ACC112 (cell line): ENCODE data around the gene TSPAN31.
A peak's percentile ranks its signal among the peaks of the same experiment; 100 is the strongest.

Experiments
- H2AFZ ChIP-seq: fragments of 200-600 bp; sonication (generic); one replicate; pipeline ENCODE4 v1.6.0; 2017; ENCODE audit warnings: antibody characterized with exemption, low read length; ENCODE audit not compliant: unreplicated experiment
- H3K27ac ChIP-seq: fragments of 200-600 bp; sonication (generic); 2 replicates; pipeline ENCODE4 v1.5.1; 2014; ENCODE audit warnings: low read depth, mild to moderate bottlenecking, antibody characterized with exemption, low read length, moderate library complexity
- H3K27me3 ChIP-seq: fragments of 200-600 bp; sonication (generic); 2 replicates; pipeline ENCODE4 v1.6.1; 2014; ENCODE audit warnings: mild to moderate bottlenecking, antibody characterized with exemption, low read length, moderate library complexity, mixed read lengths; ENCODE audit not compliant: insufficient read depth
- H3K36me3 ChIP-seq: fragments of 200-600 bp; sonication (generic); 2 replicates; pipeline ENCODE4 v1.6.1; 2016; ENCODE audit warnings: mild to moderate bottlenecking, antibody characterized with exemption, low read length, moderate library complexity, mixed read lengths; ENCODE audit not compliant: insufficient read depth
- H3K4me1 ChIP-seq: fragments of 200-600 bp; sonication (generic); one replicate; pipeline ENCODE4 v1.6.1; 2016; ENCODE audit warnings: low read length, mixed read lengths; ENCODE audit not compliant: insufficient read depth, unreplicated experiment, control insufficient read depth
- H3K4me3 ChIP-seq: fragments of 200-600 bp; sonication (generic); 2 replicates; pipeline ENCODE4 v1.5.1; 2014; ENCODE audit warnings: mild to moderate bottlenecking, low read depth, low read length
- H3K79me2 ChIP-seq: fragments of 200-600 bp; sonication (generic); one replicate; pipeline ENCODE4 v1.6.0; 2016; ENCODE audit warnings: low read length; ENCODE audit not compliant: control insufficient read depth, unreplicated experiment, insufficient read depth

Gene TSPAN31

DNA sequence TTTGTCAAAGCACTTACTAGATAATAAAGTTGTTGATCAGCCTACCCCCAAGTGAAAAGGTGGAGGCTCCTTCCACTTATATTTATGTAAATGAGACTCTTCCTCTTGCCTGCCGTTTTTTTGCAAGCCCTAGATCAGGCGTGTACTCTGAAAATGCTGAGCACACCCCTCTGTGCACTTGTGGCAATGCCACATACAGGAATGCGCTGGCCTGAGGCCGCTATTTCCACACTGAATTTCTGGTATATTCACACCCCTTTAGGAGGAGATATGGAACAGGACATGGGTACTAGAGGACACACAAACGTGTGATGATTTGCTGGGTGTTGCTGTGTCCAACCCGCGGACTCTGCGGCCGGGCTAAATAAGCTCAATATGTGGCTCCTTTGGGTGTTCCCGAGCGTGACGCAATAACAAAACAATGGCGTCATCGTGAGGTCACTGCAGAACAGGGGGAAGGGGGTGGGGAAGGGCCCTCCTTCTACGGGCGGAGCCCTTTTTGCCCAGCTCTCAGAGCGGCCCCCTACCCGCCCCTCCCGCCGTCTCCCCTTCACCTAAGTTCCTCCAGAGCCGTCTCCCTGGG lies 554 bp upstream of the TSPAN31 start:
- Histone ChIP-seq H3K27me3 (peaks cover 20% of the 10 kb centered on the region), H3K79me2 (peaks cover 3% of the 10 kb centered on the region), H3K4me3 (peak overlapping the region; percentile 96), H3K36me3 (peaks cover 20% of the 10 kb centered on the region; the same call in 1 of the 2 replicates), H2AFZ (no peak overlapping the region), H3K27ac (peak overlapping the region; percentile 88), H3K4me1 (no peaks in the 10 kb centered on the region)

DNA sequence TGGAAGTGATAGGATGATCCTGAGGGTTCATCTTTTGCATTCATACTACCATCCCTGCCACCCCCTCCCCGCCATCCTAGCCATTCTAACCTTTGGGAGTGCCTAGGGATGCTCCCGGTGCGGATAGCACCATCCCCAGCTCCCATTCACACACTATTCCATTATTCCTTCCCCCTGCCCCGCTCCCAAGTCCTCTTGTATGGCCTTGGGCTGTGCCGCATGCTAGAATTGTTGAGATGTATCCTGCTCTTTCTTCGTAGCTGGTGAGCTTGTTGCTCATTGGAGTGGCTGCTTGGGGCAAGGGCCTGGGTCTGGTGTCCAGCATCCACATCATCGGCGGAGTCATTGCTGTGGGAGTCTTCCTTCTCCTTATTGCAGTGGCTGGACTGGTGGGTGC lies 644 bp downstream of the TSPAN31 start:
- Histone ChIP-seq H3K27me3 (peaks cover 8% of the 10 kb centered on the region), H3K4me1 (peaks cover under 1% of the 10 kb centered on the region), H3K36me3 (peaks cover 25% of the 10 kb centered on the region), H2AFZ (peak overlapping the region; percentile 71), H3K79me2 (peaks cover 12% of the 10 kb centered on the region), H3K27ac (peak overlapping the region; percentile 88), H3K4me3 (peak overlapping the region; percentile 96)

DNA sequence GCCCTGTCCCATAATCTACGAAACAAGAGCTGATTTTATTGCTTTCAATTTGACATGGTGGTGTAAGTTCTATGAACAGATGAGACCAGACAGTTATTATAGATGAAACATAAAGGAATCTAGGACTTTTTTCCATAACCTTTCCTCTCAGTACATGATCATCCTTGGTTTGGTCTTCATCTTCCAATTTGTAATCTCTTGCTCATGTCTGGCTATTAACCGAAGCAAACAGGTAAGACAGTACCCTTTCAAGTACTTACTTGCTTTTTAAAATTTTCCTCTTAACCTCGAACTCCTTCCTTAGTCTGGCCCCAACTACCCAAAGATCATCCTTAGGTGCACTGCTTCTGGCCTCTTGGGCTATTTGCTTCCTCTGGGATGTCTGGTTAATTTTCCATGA lies 1.2 kb downstream of the TSPAN31 start:
- Histone ChIP-seq H3K4me3 (peak overlapping the region; percentile 96), H3K79me2 (peaks cover 17% of the 10 kb centered on the region), H3K4me1 (peaks cover 6% of the 10 kb centered on the region), H3K27ac (no peak overlapping the region), H3K36me3 (peaks cover 29% of the 10 kb centered on the region), H2AFZ (no peak overlapping the region), H3K27me3 (peaks cover 3% of the 10 kb centered on the region)

DNA sequence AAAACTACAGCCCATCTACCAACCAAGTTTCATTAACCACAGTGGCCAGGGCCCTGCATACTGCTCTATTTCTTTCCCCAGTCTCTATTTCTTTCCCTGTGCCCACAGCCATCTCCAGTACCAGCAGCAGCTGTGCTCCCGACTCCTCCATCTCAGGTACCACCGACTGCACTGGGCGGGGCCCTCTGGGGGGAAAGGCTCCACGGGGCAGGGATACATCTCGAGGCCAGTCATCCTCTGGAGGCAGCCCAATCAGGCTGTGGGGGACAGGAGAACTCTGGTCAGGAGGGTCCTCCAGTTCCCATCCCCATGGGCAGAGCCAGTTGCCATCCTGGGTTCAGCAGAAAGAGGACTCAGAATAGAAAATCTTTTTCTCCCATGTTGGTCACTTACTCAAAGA lies 4.2 kb downstream of the TSPAN31 start:
- H3K4me3 ChIP-seq = no peak overlapping the region
- H3K4me1 ChIP-seq = peaks cover 13% of the 10 kb centered on the region
- peaks cover 29% of the 10 kb centered on the region for H3K36me3 ChIP-seq
- peaks cover 8% of the 10 kb centered on the region for H3K27me3 ChIP-seq
- H3K79me2 ChIP-seq = peaks cover 28% of the 10 kb centered on the region
- no peak overlapping the region for H2AFZ ChIP-seq
- H3K27ac ChIP-seq = no peak overlapping the region

DNA sequence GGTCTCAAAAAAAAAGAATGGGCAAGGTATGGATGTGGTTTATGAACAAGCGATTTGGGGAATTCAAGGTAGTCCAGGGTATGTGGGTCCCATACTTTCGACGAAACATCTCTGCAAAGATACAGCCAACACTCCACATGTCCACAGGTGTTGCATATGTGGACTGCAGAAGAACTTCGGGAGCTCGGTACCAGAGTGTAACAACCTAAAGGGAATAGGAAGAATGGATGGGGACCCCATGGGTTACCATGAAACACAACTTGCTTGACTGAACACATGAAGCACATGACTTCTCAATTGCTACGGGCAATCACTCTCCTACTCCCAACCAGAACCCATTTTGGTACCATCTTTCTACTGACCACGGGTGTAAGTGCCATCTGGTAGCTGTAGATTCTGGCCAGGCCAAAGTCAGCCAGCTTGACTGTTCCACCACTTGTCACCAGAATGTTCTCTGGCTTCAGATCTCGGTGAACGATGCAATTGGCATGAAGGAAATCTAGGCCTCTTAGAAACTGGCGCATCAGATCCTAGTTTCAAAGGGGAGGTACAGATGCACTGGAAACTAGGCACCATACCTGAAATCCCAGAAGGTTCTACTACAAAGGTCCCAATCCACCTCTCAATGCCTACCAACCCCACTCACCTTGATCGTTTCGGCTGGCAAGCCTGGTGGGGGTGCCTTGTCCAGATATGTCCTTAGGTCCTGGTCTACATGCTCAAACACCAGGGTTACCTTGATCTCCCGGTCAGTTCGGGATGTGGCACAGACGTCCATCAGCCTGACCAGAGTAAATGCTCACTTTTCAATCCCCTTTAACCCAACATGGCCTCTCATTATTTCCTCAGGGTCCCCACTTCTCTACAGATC lies 6.0 kb downstream of the TSPAN31 start:
- Histone ChIP-seq H3K36me3 (peaks cover 28% of the 10 kb centered on the region), H3K27me3 (peaks cover 17% of the 10 kb centered on the region)

DNA sequence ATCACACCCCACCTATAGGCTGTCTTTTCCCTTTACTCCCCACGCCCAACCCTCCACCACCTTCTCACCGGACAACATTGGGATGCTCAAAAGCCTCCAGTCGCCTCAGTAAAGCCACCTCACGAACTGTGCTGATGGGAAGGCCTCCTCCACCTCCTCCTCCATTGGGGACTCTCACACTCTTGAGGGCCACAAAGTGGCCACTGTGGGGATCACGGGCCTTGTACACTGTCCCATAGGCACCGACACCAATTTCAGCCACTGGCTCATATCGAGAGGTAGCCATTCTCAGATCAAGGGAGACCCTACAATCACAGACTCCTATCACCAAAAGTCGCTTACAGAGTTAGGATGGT lies 6.6 kb downstream of the TSPAN31 start:
- Histone ChIP-seq H3K4me3 (peak overlapping the region; percentile 93), H3K79me2 (peaks cover 28% of the 10 kb centered on the region), H3K27me3 (peaks cover 23% of the 10 kb centered on the region), H3K4me1 (peaks cover 13% of the 10 kb centered on the region), H2AFZ (no peak overlapping the region), H3K27ac (peak overlapping the region; percentile 80), H3K36me3 (peaks cover 22% of the 10 kb centered on the region)

More for the DNA sequence above, 6.0 kb downstream of the TSPAN31 start:
- Histone ChIP-seq H2AFZ (no peak overlapping the region), H3K27ac (peak overlapping the region; percentile 80; the same call in 1 of the 2 replicates), H3K4me3 (peak overlapping the region; percentile 93), H3K4me1 (peaks cover 13% of the 10 kb centered on the region), H3K79me2 (peaks cover 28% of the 10 kb centered on the region)

DNA sequence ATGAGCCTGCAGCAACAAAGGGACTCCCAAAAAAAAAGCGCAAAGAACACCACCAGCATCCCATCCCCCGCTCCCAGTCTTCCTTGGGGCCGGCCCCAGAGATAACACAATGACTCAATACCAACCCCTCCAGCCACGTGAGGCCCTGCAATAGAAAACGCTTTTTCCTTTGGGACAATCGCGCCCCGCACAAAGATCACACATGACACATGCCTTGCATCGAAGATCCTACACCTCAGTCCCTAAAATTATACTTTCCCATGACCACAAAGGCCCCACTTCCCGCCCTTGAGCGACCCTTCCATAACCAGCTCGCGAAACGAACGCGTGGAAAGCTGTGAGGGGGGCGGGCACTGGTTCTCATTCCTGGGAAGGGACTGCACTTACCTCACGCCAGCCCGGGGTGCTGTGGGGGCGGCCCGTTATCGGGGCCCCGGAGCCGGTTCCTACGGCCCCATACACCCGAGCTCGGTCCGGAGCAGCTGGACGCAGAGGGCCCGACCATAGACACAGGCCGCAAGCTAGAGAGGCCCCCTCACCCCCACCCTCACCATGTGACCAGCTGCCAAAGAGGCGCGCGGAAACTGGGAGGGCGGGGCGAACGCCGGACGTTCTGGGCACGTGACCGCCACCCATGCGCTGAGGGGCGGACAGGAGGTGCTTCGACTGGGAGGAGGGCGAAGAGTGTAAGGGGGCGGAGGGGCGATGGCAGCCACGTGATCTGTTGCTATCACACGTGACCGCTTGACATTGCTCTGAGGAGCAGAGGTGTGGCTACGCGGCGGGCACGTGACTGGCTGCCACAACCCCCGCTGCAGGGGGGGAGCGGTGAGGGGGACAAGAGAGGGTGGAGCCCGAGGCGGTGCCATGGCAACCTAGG lies 7.2 kb downstream of the TSPAN31 start, which contains the start of gene CDK4:
CDK4 (minus strand) TSS at position 523 of the 880 bp plus-strand sequence. CDS start 593 bp downstream, outside the sequence.
- Histone ChIP-seq H3K4me3 (peak within 1 kb of the TSS; percentile 93), H3K36me3 (peaks cover 20% of the 10 kb centered on the region), H3K27ac (peak within 1 kb of the TSS; percentile 80), H3K4me1 (peaks cover 13% of the 10 kb centered on the region), H3K79me2 (peaks cover 28% of the 10 kb centered on the region), H2AFZ (peak within 1 kb of the TSS; percentile 70), H3K27me3 (peaks cover 29% of the 10 kb centered on the region)

DNA sequence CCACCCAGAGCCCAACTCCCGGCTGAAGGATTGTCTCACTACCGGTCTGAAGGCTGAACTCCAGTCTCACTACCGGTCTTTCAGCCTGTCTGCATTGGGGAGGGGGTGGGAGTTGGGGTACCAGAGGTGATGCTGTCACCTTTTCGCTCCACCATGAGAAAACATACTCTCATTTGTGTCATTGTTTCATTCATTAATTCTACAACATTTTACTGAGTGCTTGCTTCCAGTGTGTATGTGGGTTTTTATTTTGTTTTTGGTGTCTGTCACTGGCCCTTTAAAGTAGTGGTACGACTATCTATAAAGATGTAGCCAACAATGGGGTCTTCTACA lies 7.8 kb downstream of the TSPAN31 start:
- 0 out of 2 replicates have a peak overlapping the region, but pooled peaks have one; percentile 14 for H3K27ac ChIP-seq
- peaks cover 28% of the 10 kb centered on the region for H3K79me2 ChIP-seq
- H2AFZ ChIP-seq = peak overlapping the region; percentile 70

DNA sequence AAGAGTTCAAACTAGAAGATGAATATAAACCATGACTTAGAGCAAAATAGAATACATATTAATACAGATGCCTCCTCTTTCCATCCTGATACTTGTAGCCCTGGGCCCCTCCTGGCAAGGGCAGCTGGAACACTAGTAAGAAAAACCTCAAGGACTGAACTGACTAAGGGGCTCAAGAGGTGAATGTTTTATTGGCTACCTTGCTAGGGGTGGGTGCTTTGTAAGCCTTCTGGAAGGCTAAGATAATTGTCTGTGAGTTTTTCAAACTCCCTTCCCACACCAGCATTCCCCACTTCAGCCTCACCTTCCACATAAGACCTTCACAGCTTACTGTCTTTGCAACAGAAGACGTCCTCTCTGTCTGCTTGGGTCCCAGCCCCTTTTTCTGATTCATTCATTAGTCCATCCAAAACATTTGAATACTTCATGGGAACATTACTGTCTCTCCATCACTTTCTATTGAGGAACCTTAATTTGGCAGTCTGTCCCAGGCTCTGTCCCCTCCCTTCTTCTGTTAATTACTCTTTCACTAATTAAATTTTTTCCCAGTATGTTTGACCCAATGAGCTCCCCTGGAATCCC lies 9.0 kb downstream of the TSPAN31 start:
- Histone ChIP-seq H3K27ac (no peak overlapping the region), H2AFZ (no peak overlapping the region), H3K36me3 (peaks cover 12% of the 10 kb centered on the region), H3K79me2 (peaks cover 28% of the 10 kb centered on the region), H3K4me1 (peaks cover 13% of the 10 kb centered on the region), H3K27me3 (peaks cover 29% of the 10 kb centered on the region), H3K4me3 (no peak overlapping the region)

More for the DNA sequence above, 7.8 kb downstream of the TSPAN31 start:
- Histone ChIP-seq H3K27me3 (peaks cover 29% of the 10 kb centered on the region), H3K4me3 (peak overlapping the region; percentile 93), H3K36me3 (peaks cover 20% of the 10 kb centered on the region), H3K4me1 (peaks cover 13% of the 10 kb centered on the region)
